Measurements from ENCODE around the gene SNRNP48.

SNRNP48 gene

GRCh38 chr6:7574500-7574899 lies 15.5 kb upstream of the SNRNP48 start:
- no peak for TF ChIP-seq CTCF (IDR thresholded peaks at IDR 0.05)

DNA sequence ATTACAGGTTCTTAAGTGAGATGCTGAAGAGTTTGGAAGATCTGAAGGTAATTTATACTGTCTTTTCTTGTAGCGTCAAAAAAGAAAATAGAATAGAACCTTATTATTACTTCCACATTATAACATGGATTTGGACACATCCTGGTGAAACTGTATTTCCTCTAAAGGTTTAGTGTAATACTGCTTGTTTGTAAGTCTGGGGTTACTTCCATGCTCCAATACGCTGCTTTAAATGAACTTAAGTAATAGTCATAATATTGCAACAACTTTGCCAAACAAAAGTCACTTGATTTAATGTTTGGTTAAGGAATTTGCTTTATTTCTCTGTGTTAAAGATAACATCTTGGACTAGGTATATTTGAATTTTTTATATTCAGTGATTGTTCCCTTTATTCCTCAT lies 11.5 kb upstream of the SNRNP48 start:
- TF ChIP-seq CTCF (IDR thresholded peaks at IDR 0.05): no peak

- TF ChIP-seq CTCF (IDR thresholded peaks at IDR 0.05): no peak
Measured at GRCh38 chr6:7578931-7579330, 11.1 kb upstream of the SNRNP48 start.

DNA sequence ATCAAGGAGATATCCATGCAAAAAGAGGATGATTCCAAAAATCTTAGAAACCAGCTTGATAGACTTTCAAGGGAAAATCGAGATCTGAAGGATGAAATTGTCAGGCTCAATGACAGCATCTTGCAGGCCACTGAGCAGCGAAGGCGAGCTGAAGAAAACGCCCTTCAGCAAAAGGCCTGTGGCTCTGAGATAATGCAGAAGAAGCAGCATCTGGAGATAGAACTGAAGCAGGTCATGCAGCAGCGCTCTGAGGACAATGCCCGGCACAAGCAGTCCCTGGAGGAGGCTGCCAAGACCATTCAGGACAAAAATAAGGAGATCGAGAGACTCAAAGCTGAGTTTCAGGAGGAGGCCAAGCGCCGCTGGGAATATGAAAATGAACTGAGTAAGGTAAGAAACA lies 10.1 kb upstream of the SNRNP48 start:
- no peak for TF ChIP-seq CTCF (IDR thresholded peaks at IDR 0.05)

GRCh38 chr6:7580537-7580926 lies 9.5 kb upstream of the SNRNP48 start:
- no peak for TF ChIP-seq CTCF (IDR thresholded peaks at IDR 0.05)

DNA sequence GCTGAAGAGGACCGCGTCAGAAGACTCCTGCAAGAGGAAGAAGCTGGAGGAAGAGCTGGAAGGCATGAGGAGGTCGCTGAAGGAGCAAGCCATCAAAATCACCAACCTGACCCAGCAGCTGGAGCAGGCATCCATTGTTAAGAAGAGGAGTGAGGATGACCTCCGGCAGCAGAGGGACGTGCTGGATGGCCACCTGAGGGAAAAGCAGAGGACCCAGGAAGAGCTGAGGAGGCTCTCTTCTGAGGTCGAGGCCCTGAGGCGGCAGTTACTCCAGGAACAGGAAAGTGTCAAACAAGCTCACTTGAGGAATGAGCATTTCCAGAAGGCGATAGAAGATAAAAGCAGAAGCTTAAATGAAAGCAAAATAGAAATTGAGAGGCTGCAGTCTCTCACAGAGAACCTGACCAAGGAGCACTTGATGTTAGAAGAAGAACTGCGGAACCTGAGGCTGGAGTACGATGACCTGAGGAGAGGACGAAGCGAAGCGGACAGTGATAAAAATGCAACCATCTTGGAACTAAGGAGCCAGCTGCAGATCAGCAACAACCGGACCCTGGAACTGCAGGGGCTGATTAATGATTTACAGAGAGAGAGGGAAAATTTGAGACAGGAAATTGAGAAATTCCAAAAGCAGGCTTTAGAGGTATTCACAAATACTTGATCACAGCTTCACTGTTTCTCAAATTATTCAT lies 8.9 kb upstream of the SNRNP48 start:
- TF ChIP-seq CTCF (IDR thresholded peaks at IDR 0.05): no peak

GRCh38 chr6:7585287-7585930 lies 4.6 kb upstream of the SNRNP48 start:
- TF ChIP-seq CTCF (IDR thresholded peaks at IDR 0.05): no peak

Measured in LNCAP (cell line).